ENCODE results near the gene PCID2. TPM values are rescaled to one million over a fixed set of nuclear protein-coding genes. Genes with fewer than 3 reads are reported as not detected.

PCID2 gene
- polyA plus RNA-seq, 1 experiment, result 73.6 TPM

GRCh38 chr13:113210833-113211232 is 2.4 kb upstream of the PCID2 start:
- DNase-seq (ENCODE audit: low read depth), result no peak
- ChIA-PET CTCF (no interaction called here), POLR2A (no interaction called here)
- Histone ChIP-seq H3K4me3 (ENCODE audit: low read depth, low read length) (0 out of 2 replicates have a peak overlapping the region, but pooled peaks have one; percentile 11), H3K36me3 (ENCODE audit: control insufficient read depth, insufficient read depth, low read length) (0 out of 2 replicates have a peak, but pooled peaks cover 3% of the 10 kb centered on the region), H3K27me3 (ENCODE audit: control insufficient read depth, insufficient read depth, low read length) (no peaks in the 10 kb centered on the region)
- no peak for TF ChIP-seq CTCF (IDR thresholded peaks at IDR 0.05; ENCODE audit: insufficient read depth, low read depth, low read length)

GRCh38 chr13:113209759-113210421 is 1.4 kb upstream of the PCID2 start:
- no peak for TF ChIP-seq CTCF (IDR thresholded peaks at IDR 0.05; ENCODE audit: insufficient read depth, low read depth, low read length)
- DNase-seq (ENCODE audit: low read depth), result no peak
- ChIA-PET POLR2A (interaction anchor here (0.5 kb wide), 1 partner anchor 81 kb away, joined by 3 read pairs; no protein-coding TSS in a partner anchor), CTCF (interaction anchor here (0.8 to 1.1 kb wide), 3 partner anchors 9 to 175 kb away, joined by 3 to 4 read pairs (median 3); no protein-coding TSS in a partner anchor)
- H3K36me3 ChIP-seq (ENCODE audit: control insufficient read depth, insufficient read depth, low read length), result 0 out of 2 replicates have a peak, but pooled peaks cover 3% of the 10 kb centered on the region
- H3K4me3 ChIP-seq (ENCODE audit: low read depth, low read length), result peak overlapping the region; percentile 77
- no peaks in the 10 kb centered on the region for H3K27me3 ChIP-seq (ENCODE audit: control insufficient read depth, insufficient read depth, low read length)

GRCh38 chr13:113209336-113209758 is 878 bp upstream of the PCID2 start, which contains the start of gene CUL4A:
Gene CUL4A, plus strand, starts transcription at chr13:113209613. Its CDS starts 15 bp downstream, at chr13:113209628.
- no peak for DNase-seq (ENCODE audit: low read depth)
- Histone ChIP-seq H3K27me3 (ENCODE audit: control insufficient read depth, insufficient read depth, low read length) (no peaks in the 10 kb centered on the region), H3K4me3 (ENCODE audit: low read depth, low read length) (peak within 1 kb of the TSS; percentile 77), H3K36me3 (ENCODE audit: control insufficient read depth, insufficient read depth, low read length) (no peaks in the 10 kb centered on the region)
- no peak for TF ChIP-seq CTCF (IDR thresholded peaks at IDR 0.05; ENCODE audit: insufficient read depth, low read depth, low read length)
- POLR2A ChIA-PET, result interaction anchor here (0.5 to 0.8 kb wide), 2 partner anchors 50 to 80 kb away, joined by 3 to 14 read pairs; no protein-coding TSS in a partner anchor
- CTCF ChIA-PET, result interaction anchor here (0.8 to 1.1 kb wide), 3 partner anchors 10 to 175 kb away, joined by 3 read pairs; no protein-coding TSS in a partner anchor

- no peak; the same call in 1 of the 2 replicates for TF ChIP-seq CTCF (IDR thresholded peaks at IDR 0.05; ENCODE audit: insufficient read depth, low read depth, low read length)
- no peak for DNase-seq (ENCODE audit: low read depth)
- Histone ChIP-seq H3K27me3 (ENCODE audit: control insufficient read depth, insufficient read depth, low read length) (no peaks in the 10 kb centered on the region), H3K36me3 (ENCODE audit: control insufficient read depth, insufficient read depth, low read length) (0 out of 2 replicates have a peak, but pooled peaks cover 2% of the 10 kb centered on the region), H3K4me3 (ENCODE audit: low read depth, low read length) (peak overlapping the region; percentile 77)
- CTCF ChIA-PET, result no interaction called here
- POLR2A ChIA-PET, result interaction anchor here (0.6 kb wide), 1 partner anchor 131 kb away, joined by 6 read pairs; no protein-coding TSS in a partner anchor
Observed at GRCh38 chr13:113207890-113208420, 514 bp downstream of the PCID2 start.

- POLR2A ChIA-PET, result no interaction called here
- CTCF ChIA-PET, result interaction anchor here (0.8 kb wide), 1 partner anchor 19 kb away, joined by 3 read pairs; no protein-coding TSS in a partner anchor
- peak overlapping the region; percentile 77 for H3K4me3 ChIP-seq (ENCODE audit: low read depth, low read length)
- H3K27me3 ChIP-seq (ENCODE audit: control insufficient read depth, insufficient read depth, low read length), result no peaks in the 10 kb centered on the region
- 0 out of 2 replicates have a peak, but pooled peaks cover 2% of the 10 kb centered on the region for H3K36me3 ChIP-seq (ENCODE audit: control insufficient read depth, insufficient read depth, low read length)
- no peak for TF ChIP-seq CTCF (IDR thresholded peaks at IDR 0.05; ENCODE audit: insufficient read depth, low read depth, low read length)
- DNase-seq (ENCODE audit: low read depth), result no peak
Observed at GRCh38 chr13:113207460-113207859, 1.0 kb downstream of the PCID2 start.
